ENCODE results near the gene MPPED1.

DNA sequence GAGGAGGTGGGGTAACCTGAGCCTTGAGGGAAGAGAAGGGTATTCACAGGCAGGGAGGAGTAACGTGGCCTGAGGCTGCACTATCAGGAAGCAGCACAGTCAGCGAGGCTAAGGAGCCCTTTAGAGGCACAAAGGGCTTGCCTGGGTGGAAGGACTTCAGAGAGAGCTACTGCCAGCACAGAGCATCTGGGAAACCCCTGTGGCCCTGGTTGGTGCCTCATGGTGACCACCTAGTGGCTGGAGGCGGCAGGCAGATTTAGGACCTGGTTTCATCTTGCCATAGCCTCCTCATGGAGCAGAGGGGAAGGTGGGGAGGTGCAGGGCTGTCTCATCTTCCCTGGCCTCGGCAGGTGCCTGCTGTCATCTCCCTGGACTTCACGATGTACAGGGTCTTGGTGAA lies 64.5 kb downstream of the MPPED1 start:
- TF ChIP-seq EZH2 (IDR thresholded peaks at IDR 0.05) (no peak), POLR2AphosphoS5 (IDR thresholded peaks at IDR 0.05; ENCODE audit: borderline replicate concordance, low read depth, low read length) (no peak), FOXP2 (optimal IDR thresholded peaks at IDR 0.05; ENCODE audit: control extremely low read depth, extremely low read length, insufficient read depth) (no peak)
